ENCODE data around the gene C11orf65.

The C11orf65 gene

DNA sequence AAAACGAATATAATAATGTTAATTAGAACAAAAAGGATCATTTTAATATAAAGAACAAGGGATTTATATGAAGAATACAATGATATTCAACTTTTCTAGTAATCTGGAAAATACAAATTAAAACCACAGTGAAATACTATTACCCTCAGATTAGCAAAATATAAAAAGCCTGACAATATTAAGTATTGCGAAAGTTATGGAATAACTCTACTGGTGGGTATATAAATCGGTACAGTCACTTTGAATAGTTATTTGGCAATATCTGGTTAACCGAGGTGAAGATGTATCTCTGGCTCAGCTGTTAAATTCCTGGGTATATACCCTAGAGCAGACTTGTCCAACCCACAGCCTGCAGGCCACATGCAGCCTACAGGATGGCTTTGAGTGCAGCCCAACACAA is 125.7 kb downstream of the C11orf65 start:
- Histone ChIP-seq H3K4me3 (no peak overlapping the region), H3K9ac (ENCODE audit: insufficient read length) (no peak overlapping the region), H3K27ac (no peak overlapping the region), H3K9me3 (ENCODE audit: low read depth, low read length) (no peaks in the 10 kb centered on the region), H3K36me3 (ENCODE audit: insufficient read depth, low read length) (peaks cover 7% of the 10 kb centered on the region)
- DNase-seq (ENCODE audit: low read depth, low spot score), result no peak
- no peak for TF ChIP-seq FOXP2 (optimal IDR thresholded peaks at IDR 0.05; ENCODE audit: control extremely low read depth, extremely low read length, insufficient read depth)
- TF ChIP-seq EZH2 (IDR thresholded peaks at IDR 0.05), result no peak
- TF ChIP-seq POLR2AphosphoS5 (IDR thresholded peaks at IDR 0.05; ENCODE audit: borderline replicate concordance, low read depth, low read length), result no peak

DNA sequence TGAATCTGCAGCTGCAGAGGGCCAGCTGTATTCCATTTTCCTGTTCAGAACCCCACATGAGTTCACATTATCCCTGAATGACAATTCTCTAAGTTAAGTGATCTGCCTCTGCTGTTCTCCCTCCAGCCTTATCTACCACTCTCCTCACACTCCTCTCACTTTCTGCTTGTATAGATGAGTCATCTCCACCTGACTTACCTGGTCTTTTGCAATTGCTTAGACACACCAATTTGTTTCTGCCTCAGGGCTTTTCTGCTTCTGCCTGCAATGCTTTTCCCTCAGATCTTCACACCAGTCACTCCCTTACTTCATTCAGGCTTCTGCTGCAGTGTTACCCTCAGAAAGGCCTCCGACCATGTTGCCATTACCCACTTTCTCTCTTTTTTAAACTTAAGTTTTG is 126.4 kb downstream of the C11orf65 start:
- no peak for DNase-seq (ENCODE audit: low read depth, low spot score)
- Histone ChIP-seq H3K9me3 (ENCODE audit: low read depth, low read length) (no peaks in the 10 kb centered on the region), H3K4me3 (no peak overlapping the region), H3K9ac (ENCODE audit: insufficient read length) (no peak overlapping the region), H3K27ac (no peak overlapping the region), H3K36me3 (ENCODE audit: insufficient read depth, low read length) (peaks cover 12% of the 10 kb centered on the region)
- TF ChIP-seq FOXP2 (optimal IDR thresholded peaks at IDR 0.05; ENCODE audit: control extremely low read depth, extremely low read length, insufficient read depth), result no peak
- no peak for TF ChIP-seq EZH2 (IDR thresholded peaks at IDR 0.05)
- no peak for TF ChIP-seq POLR2AphosphoS5 (IDR thresholded peaks at IDR 0.05; ENCODE audit: borderline replicate concordance, low read depth, low read length)

DNA sequence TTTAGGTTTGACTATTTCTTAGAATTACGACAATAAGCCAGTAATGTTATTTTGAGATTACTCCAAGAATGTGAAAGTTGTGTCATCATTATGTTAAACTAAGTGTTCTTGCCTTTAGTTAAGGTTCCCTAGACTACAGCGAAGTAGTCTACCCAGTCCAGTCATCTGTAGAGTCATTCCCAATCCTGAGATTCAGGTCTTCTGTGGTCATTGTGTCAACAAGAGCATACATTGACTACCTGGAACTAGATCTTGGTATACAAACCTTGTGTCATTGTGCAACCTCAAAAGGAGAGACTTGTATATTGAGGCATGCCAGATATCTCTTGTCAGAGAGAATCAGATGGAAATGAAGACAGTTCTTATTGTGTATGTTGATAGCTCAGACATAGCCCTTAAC is 128.6 kb downstream of the C11orf65 start:
- H3K27ac ChIP-seq, result no peak overlapping the region
- no peaks in the 10 kb centered on the region for H3K9me3 ChIP-seq (ENCODE audit: low read depth, low read length)
- no peak for DNase-seq (ENCODE audit: low read depth, low spot score)
- TF ChIP-seq EZH2 (IDR thresholded peaks at IDR 0.05) (no peak), FOXP2 (optimal IDR thresholded peaks at IDR 0.05; ENCODE audit: control extremely low read depth, extremely low read length, insufficient read depth) (no peak), POLR2AphosphoS5 (IDR thresholded peaks at IDR 0.05; ENCODE audit: borderline replicate concordance, low read depth, low read length) (no peak)
- H3K36me3 ChIP-seq (ENCODE audit: insufficient read depth, low read length), result peaks cover 22% of the 10 kb centered on the region
- H3K4me3 ChIP-seq, result no peak overlapping the region
- H3K9ac ChIP-seq (ENCODE audit: insufficient read length), result no peak overlapping the region

DNA sequence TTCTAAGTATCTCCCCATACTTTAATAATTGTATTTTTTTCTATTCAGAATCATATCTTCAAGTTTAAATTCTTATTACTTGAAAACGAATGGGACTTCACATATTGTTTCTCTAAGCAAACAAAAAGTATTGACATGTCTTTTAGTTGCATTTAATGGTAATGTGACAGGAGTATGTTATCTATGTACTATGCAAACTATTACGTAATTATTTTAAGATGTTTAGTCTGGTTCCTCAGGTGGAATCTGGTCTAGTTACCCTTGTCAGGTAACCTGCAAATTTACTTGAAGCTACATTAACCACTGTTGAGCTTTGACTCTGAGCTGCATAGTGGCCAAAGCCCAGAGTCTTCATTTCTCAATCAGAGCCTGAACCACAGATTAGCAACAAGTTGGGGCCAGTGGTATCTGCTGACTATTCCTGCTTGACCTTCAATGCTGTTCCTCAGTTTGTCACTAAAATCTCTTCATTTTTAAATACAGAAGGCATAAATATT is 133.9 kb downstream of the C11orf65 start:
- H3K27ac ChIP-seq, result no peak overlapping the region
- DNase-seq (ENCODE audit: low read depth, low spot score), result no peak
- H3K36me3 ChIP-seq (ENCODE audit: insufficient read depth, low read length), result peaks cover 50% of the 10 kb centered on the region
- no peak for TF ChIP-seq EZH2 (IDR thresholded peaks at IDR 0.05)
- TF ChIP-seq POLR2AphosphoS5 (IDR thresholded peaks at IDR 0.05; ENCODE audit: borderline replicate concordance, low read depth, low read length), result no peak
- TF ChIP-seq FOXP2 (optimal IDR thresholded peaks at IDR 0.05; ENCODE audit: control extremely low read depth, extremely low read length, insufficient read depth), result no peak
- no peak overlapping the region for H3K9ac ChIP-seq (ENCODE audit: insufficient read length)
- no peak overlapping the region for H3K4me3 ChIP-seq
- no peaks in the 10 kb centered on the region for H3K9me3 ChIP-seq (ENCODE audit: low read depth, low read length)

Data from SK-N-MC (cell line).